Measurements from ENCODE around the gene ESYT1.

ESYT1 gene

DNA sequence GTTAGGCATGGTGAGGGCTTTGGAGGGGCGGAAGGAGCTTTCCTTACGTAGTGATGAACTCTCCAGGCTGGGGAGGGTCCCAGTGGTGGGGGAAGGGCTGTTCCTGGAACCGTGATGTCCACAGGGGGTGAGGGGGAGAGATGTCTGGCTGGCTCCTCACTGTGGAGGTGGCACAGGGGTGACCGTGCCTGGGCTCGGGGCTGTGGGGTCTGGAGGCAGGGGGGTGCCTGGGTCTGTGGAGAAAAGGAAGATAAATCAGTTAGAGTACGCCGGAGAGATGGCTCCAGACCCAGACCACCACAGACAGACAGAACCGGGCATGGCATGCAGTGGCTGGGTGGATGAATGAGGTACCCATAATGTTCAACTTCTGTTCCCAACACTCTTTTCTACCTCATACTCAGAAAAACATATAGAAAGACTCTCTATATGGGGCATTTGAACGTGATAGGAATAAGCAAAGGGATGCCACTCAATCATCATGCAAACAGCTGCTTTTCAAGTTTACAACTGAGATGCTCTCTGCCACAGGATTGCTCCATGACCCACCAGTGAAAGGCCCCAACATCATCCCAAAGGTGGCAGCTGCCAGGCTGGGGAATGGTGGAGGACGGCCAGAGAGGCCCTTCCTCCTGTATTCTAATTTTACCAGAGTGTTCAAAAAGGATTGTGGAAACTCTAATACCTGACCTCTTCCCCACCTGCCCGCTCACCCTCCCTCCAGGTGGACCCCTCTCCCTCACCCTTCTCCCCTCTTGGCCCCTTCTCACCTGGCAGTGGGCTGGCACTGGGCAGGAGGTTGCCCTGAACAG lies 35.7 kb downstream of the ESYT1 start:
- H3K27ac ChIP-seq, result no peak overlapping the region
- TF ChIP-seq, protein P1, sequence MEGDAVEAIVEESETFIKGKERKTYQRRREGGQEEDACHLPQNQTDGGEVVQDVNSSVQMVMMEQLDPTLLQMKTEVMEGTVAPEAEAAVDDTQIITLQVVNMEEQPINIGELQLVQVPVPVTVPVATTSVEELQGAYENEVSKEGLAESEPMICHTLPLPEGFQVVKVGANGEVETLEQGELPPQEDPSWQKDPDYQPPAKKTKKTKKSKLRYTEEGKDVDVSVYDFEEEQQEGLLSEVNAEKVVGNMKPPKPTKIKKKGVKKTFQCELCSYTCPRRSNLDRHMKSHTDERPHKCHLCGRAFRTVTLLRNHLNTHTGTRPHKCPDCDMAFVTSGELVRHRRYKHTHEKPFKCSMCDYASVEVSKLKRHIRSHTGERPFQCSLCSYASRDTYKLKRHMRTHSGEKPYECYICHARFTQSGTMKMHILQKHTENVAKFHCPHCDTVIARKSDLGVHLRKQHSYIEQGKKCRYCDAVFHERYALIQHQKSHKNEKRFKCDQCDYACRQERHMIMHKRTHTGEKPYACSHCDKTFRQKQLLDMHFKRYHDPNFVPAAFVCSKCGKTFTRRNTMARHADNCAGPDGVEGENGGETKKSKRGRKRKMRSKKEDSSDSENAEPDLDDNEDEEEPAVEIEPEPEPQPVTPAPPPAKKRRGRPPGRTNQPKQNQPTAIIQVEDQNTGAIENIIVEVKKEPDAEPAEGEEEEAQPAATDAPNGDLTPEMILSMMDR (conservative IDR thresholded peaks at IDR 0.05), result no peak

DNA sequence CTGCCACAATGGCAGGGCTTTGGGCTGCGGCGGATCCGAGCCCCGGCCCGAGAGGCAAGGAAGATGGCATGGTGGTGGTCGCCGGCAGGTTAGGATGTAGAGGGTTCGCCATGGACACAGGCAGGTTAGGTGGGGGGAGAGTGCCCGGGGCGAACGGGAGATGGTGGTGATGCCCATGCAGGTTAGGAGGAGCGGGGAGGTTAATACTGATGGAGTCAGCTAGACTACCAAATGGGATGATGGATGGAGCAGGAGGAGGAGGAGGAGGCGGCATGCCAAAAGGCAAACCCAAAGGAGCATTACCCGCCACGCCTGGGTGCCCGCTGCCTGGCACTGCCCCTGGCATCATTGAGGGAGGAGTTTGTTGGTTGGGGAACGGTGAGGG lies 36.3 kb downstream of the ESYT1 start:
- no peak overlapping the region for H3K27ac ChIP-seq
- TF ChIP-seq, protein P1 (conservative IDR thresholded peaks at IDR 0.05), result no peak

GRCh38 chr12:56165369-56165768 lies 37.3 kb downstream of the ESYT1 start:
- H3K27ac ChIP-seq, result no peak overlapping the region
- TF ChIP-seq, protein P1 (conservative IDR thresholded peaks at IDR 0.05), result no peak

- H3K27ac ChIP-seq, result no peak overlapping the region
- TF ChIP-seq, protein P1 (conservative IDR thresholded peaks at IDR 0.05), result no peak
Measured at GRCh38 chr12:56169229-56169759, 41.2 kb downstream of the ESYT1 start.

DNA sequence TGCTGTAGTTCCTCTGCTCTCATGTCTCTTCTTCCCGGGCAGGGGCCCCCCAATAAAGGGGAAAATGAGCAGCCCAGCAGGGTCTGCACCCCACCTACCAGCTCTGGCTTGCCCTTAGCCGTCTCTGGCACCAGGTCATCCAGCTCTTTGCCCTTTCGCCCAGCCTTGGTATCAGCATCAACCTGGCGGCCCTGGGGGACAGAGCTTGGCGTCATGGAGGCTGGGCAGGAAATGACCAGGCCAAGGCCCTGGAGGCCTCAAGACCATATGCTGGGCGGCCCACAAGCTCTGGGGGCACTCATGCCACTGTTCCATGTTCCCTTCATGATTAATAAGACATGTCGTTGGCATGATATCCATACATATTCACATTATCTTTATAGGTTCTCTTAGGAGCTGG lies 44.8 kb downstream of the ESYT1 start:
- TF ChIP-seq, protein P1 (conservative IDR thresholded peaks at IDR 0.05), result no peak
- H3K27ac ChIP-seq, result no peak overlapping the region

DNA sequence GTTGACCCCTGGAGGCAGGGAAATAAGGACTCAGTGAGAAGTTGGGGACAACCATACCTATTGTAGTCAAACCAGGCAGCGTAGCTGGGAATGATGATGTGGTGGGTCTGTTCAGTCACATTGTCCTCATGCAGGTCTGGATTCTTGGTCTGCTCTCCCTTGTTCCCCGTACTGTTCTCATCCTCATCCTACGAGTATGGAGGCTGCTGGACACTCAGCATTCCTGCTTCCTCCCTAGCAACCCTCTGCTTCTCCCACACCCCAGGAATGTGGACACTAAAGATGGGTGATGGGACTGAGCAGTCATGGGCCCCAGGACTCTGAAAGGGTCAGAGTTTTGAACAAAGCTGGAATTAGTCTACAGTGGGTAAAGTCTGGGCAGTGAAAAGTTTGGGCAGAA lies 50.3 kb downstream of the ESYT1 start:
- TF ChIP-seq, protein P1 (conservative IDR thresholded peaks at IDR 0.05), result no peak
- no peak overlapping the region for H3K27ac ChIP-seq

DNA sequence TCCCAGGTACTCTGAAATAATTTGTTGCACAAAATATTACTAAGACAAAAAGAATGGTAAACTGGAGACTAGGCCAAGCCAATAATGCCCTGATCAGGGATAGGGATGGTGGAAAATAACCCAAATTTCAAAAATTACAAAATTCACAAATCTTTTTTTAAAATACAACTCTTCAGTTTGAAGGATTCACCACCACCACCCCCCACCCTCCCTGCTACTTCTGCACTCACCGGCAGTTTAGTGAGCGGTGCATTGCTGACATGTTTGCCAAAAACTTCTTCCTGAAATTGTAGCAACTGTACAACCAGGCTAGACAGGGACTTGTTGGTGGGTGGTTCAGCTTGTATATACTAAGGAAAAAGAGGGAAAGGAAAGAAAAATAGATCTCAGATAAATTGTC lies 58.9 kb downstream of the ESYT1 start:
- TF ChIP-seq, protein P1 (conservative IDR thresholded peaks at IDR 0.05), result no peak
- H3K27ac ChIP-seq, result peak overlapping the region; percentile 82; the same call in 1 of the 2 replicates

Data from VCaP (cell line).